Epithelial cell of prostate (primary cell): ENCODE results near the gene RAC2.

Source experiments
- DNase-seq: peaks from one replicate; pipeline ENCODE4 v3.0.0-alpha.2; 2011; ENCODE audit warnings: low read depth, low spot score
- H3K27ac ChIP-seq: fragments of 450-650 bp; 2 replicates; pipeline ENCODE4 v1.5.1; 2017; ENCODE audit warnings: mild to moderate bottlenecking

Gene RAC2

DNA sequence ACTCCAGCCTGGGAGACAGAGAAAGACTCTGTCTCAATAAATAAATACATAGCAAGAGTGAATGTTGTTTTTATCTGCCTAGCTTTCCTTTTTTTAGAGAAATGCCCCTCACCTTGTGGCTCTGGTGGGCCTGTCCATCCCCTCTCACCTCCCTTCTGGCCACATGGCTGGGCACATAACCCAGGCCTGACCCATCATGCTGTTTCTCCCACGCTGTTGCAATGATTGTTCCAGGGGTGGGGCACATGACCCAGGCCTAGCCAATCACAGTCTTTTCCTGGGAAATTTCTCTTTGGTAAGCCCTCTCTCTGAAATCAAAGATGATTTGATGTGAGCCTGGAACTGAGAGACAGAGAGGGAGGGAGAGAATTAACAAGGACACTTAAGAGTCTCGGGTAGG is 32.7 kb upstream of the RAC2 start:
- H3K27ac ChIP-seq, result no peak overlapping the region
- DNase-seq, result no peak

GRCh38 chr22:37275622-37276021 is 31.6 kb upstream of the RAC2 start:
- no peak for DNase-seq
- no peak overlapping the region for H3K27ac ChIP-seq

GRCh38 chr22:37275134-37275533 is 31.1 kb upstream of the RAC2 start:
- DNase-seq, result no peak
- H3K27ac ChIP-seq, result no peak overlapping the region

DNA sequence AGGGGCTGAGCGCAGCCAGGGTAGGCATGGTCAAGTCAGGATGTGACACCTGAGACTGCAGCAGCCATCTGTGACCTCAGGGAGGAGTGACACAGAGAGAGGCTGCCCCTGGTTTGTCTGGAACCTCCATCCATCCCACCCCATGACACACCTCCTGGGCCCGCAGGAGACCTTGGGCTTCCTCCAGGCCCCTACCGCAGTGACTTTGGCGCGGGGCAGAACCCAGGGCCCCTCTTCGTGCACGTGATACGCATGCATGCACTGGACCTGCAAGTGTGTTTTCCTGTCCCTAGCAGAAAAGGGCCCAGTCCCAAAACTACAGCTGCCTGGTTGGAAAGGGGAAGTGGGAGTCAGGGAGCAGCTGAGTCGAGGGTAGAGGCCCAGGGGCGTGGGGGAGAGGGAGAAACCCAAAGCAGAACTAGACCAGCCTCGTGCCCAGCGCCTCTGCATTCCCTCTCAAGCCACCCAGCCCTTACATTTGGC is 30.4 kb upstream of the RAC2 start:
- H3K27ac ChIP-seq, result no peak overlapping the region
- DNase-seq, result no peak

- H3K27ac ChIP-seq, result no peak overlapping the region
- DNase-seq, result no peak
These were observed 29.8 kb upstream of the RAC2 start for GRCh38 chr22:37273846-37274225.

DNA sequence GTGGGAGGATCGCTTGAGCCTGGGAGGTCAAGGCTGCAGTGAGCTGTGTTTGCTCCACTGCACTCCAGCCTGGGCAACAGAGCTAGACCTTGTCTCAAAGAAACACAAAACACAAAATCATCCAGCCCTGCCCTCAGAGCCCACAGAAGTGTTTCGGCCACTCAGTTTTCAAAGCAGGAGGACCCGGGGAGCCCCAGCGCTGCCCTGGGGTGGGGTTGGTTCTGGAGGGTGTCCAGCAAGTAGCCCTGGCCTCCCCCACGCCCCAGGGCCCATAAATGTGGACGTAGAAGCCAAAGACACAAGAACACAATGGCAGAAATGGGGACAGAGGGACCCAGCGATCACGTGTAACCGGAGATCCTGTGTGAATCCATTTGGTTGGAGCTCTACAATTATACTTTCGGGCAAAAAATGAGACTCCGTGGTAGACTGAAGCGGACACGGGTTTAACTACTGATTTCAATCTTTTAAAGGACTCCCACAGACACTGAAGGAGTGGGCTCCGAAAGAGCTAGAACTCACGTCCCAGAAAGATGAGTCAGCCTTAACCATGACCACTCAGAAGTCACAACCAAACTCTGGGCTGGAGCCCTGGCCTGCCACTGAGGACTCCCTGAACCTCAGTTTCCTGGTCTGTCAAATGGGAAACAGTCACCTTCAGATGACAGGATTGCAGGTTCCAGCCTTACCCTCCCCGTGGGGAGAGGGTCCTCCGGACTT is 29.2 kb upstream of the RAC2 start:
- DNase-seq, result no peak
- no peak overlapping the region for H3K27ac ChIP-seq

GRCh38 chr22:37270928-37271650 is 27.0 kb upstream of the RAC2 start:
- DNase-seq, result no peak
- no peak overlapping the region for H3K27ac ChIP-seq

- no peak overlapping the region for H3K27ac ChIP-seq
These were observed 26.0 kb upstream of the RAC2 start for GRCh38 chr22:37269936-37270678.

DNA sequence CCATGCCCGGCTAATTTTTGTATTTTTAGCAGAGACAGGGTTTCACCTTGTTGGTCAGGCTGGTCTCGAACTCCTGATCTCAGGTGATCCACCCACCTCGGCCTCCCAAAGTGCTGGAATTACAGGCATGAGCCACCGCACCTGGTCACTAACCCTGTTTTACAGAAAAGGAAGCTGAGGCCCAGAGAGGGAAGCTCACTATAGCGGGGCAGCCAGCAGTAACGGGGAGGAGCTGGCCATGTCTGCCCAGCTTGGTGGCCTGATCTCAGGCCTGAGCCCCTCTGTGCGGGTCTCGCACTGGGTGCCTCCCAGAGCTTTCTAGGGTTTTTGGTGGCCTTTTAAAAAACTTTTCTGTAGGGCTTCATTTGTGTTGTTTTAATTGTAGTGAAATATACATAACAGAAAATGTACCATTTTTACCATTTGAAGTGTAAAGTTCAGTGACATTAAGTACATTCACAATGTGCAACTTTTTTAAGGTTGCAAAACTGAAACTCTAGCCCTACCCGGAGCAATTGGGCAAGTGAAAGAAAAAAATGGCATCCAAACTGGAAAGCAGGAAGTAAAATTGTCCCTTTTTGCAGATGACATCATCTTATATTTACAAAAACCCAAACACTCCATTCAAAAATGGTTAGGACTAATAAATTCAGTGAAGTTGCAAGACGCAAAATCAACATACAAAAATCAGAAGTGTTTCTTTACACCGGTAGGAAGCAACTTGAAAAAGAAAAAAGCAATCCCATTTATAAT is 23.8 kb upstream of the RAC2 start:
- DNase-seq, result no peak
- no peak overlapping the region for H3K27ac ChIP-seq

More at GRCh38 chr22:37269936-37270678, 26.0 kb upstream of the RAC2 start:
- no peak for DNase-seq

DNA sequence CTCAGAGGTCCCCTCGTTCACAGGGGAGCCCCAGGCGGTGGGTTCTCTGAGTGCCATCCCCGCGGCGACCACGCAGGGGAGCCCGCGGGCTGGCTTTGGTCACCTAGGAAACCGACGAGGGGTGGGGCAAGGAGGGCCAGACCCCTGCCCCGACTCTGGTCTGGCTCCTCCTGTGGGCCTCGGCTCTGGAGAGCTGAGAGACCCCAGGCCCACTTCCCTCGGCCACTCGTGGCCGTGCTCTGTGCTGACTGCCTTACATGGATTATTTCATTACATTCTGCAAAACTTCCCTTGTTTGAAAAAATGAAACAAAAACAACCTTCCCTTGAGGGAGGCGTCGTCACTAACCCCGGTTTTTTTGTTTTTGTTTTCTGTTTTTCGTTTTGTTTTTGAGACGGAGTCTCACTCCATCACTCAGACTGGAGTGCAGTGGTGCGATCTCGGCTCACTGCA is 23.1 kb upstream of the RAC2 start:
- no peak overlapping the region for H3K27ac ChIP-seq
- no peak for DNase-seq

DNA sequence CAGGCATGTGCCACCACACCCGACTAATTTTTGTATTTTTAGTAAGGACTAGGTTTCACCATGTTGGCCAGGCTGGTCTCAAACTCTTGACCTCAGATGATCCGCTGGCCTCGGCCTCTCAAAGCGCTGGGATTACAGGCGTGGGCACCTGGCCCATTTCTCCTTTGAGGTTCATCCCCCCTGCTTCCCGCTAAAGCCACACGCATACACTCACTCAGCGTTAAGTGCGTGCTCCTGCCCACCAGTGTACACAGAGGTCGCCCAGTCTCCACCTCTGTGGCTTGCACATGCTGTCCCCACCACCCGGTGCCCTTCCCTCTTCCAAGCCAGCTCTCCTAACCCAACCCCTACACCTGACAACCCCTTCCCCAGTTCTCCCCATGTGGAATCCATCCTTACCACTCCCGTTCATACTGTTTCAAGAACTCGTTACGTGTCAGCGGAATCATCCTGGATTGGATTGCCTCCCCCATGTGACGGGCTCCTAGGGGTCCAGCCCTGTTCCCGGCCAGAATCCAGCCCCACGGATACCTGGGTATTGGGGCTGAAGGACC is 22.6 kb upstream of the RAC2 start:
- DNase-seq, result no peak
- no peak overlapping the region for H3K27ac ChIP-seq

DNA sequence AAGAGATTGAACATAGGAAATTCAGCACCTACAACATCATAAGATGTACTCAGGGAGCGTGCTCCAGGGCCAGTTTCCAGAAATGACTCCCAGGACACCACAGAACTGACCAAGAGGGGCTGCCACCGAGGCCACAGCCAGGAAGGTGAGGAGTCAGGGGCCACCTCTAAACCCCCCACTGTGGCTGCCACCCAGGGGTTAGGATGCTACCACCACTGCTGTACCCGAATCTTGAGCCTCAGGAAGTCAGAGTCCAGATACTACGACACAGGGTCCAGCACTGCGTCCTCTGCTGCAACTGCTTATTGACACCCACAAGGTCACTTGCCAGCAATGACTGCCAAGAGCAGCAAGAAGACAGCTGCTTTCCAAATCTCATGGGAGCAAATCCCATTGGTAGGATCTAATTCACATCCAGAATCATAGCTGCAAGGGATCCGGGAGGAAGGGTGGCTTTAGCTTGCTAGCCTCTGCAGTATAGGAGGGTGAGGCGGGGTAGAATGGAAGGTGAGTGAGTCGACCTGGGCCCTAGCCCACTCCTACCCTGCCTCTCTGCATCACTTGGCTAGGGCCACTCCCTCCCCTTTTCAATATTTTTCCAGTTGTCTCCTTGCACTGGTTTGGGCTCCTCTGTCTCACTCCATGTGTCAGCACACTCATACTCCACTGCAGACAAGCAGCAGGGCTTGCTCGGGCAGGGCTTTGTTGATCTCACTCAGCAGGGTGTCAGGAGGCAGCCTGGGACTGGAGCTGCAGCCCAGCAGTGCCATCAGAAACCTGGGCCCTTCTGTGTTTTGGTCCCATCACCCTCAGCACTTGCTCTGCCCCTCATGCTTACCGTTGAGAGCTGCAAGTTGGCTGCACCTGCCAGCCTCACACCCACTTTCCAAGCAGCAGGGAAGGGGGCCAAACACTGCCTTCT is 20.2 kb upstream of the RAC2 start:
- DNase-seq, result no peak
- H3K27ac ChIP-seq, result no peak overlapping the region

DNA sequence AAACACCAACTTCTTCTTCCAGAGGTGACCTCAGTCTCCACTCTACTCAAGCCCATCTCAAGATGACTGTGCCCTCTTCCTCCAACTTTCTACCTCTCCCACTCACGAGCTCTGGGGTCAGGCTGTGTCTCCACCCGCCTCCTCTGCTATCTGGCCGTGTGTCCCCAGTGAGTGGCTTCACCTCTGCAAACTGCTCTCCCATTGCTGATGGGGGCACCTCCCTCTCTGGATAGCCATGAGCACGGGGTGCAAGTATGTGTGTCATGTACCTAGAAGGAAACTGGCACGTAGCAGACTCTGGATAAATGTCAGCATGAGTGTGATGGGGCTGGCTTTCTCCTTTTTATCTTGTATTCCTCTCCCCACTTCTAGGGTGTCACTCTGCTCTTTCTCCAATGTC is 18.3 kb upstream of the RAC2 start:
- no peak for DNase-seq
- no peak overlapping the region for H3K27ac ChIP-seq

- DNase-seq, result no peak
- no peak overlapping the region for H3K27ac ChIP-seq
These were observed 16.9 kb upstream of the RAC2 start for GRCh38 chr22:37260901-37261336.

DNA sequence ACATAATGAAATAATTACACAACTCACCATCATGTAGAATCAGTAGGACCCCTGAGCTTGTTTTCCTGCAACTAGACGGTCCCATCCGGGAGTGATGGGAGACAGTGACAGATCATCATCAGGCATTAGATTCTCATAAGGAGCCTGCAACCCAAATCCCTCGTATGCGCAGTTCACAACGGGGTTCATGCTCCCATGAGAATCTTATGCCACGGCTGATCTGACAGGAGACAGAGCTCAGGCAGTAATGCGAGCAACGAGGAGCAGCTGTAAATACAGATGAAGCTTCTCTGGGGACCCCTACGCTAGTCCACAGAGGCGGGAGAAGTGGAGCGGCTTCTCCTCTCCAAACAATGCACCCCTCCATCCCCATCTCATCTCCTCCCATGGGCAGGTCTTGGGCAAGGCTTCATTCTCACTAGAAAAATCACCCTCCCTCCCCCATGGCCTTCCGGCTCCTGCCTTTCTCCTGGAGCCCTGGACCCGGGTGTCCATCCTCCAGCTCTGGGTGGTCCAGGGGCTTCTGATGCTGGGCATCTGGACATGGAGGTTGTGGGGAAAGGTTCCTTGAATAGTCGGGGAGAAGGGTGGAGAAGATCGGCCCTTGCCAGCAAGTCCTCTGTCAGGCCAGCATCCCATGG is 16.2 kb upstream of the RAC2 start:
- H3K27ac ChIP-seq, result no peak overlapping the region
- DNase-seq, result no peak

DNA sequence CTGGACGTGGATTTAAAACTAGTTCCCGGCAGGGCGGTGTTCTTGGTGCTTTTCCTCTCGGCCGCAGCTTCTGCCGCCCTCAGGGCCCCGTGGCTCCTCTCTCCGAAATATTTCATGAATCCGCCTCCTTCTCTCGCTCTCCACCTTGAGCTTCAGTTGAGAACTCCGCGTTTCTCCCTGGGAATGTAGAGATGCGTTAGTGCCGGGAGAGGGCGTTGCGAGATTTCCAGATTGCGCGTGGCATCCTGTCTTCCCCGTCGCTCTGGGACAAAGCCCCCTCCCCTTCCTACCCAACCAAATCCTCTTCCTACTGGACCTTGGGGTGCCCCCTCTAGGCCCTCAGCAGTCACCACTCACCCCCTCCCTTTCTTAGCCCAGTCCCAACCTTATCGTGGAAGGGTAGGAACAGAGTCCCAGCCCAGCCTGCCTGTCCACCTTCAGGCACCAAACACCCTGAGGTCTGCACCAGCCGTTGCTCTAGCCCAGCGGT is 15.5 kb upstream of the RAC2 start:
- DNase-seq, result no peak
- H3K27ac ChIP-seq, result no peak overlapping the region

DNA sequence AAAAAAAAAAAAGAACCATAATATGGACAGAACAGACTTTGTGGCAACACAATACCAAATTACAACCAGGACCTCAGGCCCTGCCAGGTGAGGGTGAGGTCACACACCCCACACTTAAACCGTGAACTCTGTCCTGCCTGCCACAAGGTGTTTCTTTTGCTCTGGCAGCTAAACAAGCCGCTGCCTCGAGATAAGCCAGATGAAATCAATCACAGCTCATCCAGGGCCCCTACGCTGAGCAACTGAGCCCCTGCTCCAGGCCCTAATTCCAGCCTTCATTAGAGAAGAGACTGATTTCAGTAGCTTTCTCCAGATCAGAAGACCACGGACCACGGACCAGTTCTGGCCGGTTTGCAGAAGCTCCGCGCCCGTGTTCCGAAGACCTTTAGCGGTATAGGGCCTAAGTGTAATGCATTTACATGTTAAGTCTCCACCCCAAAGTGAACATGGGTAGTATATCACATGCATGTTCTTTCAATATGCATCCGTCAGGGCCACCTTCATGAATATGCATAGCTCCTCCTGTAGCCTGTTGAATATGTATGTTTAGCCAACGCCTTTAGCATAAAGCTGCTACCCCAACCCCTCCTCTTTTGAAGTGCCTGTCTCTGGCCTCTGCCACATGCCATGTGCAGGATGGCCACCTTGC is 14.8 kb upstream of the RAC2 start:
- no peak overlapping the region for H3K27ac ChIP-seq
- DNase-seq, result no peak
